Mammary epithelial cell (primary cell): ENCODE results near the gene PARP12.

Experiments
- EZH2 ChIP-seq: IDR thresholded peaks from 2 replicates; pipeline ENCODE4 v1.6.1; 2012; ENCODE audit warnings: low read length, inconsistent platforms, borderline replicate concordance
- TF ChIP-seq, protein P1 (sequence below), 2 donors: IDR thresholded peaks in 1 of 2; conservative IDR thresholded peaks in 1 of 2; 2 replicates each; pipeline ENCODE4 v1.5.1; 2011 to 2012; ENCODE audit warnings: inconsistent platforms in 2 of 2, low read length in 2 of 2, mild to moderate bottlenecking in 2 of 2, control low read depth in 1 of 2, low read depth in 1 of 2; ENCODE audit not compliant: insufficient read depth in 1 of 2; ENCODE audit errors: extremely low read depth in 1 of 2

GRCh38 chr7:139976838-139977656, 85.7 kb downstream of the PARP12 start:
- TF ChIP-seq, protein P1, sequence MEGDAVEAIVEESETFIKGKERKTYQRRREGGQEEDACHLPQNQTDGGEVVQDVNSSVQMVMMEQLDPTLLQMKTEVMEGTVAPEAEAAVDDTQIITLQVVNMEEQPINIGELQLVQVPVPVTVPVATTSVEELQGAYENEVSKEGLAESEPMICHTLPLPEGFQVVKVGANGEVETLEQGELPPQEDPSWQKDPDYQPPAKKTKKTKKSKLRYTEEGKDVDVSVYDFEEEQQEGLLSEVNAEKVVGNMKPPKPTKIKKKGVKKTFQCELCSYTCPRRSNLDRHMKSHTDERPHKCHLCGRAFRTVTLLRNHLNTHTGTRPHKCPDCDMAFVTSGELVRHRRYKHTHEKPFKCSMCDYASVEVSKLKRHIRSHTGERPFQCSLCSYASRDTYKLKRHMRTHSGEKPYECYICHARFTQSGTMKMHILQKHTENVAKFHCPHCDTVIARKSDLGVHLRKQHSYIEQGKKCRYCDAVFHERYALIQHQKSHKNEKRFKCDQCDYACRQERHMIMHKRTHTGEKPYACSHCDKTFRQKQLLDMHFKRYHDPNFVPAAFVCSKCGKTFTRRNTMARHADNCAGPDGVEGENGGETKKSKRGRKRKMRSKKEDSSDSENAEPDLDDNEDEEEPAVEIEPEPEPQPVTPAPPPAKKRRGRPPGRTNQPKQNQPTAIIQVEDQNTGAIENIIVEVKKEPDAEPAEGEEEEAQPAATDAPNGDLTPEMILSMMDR (conservative IDR thresholded peaks at IDR 0.05 in 1 of 2, IDR thresholded peaks at IDR 0.05 in 1 of 2; ENCODE audit: extremely low read depth in 1 of 2, insufficient read depth in 1 of 2, low read depth in 1 of 2, low read length in 2 of 2): no peak
- no peak for TF ChIP-seq EZH2
